Raji (cell line): ENCODE results near the gene CACNG4.

Experiments used
- POLR2A ChIP-seq: IDR thresholded peaks from 2 replicates; pipeline ENCODE4 v1.6.1; 2011; ENCODE audit warnings: low read depth, low read length, control low read depth; ENCODE audit not compliant: insufficient read depth

Gene CACNG4

GRCh38 chr17:67027031-67027628 is 62.6 kb downstream of the CACNG4 start:
- TF ChIP-seq POLR2A: no peak

- TF ChIP-seq POLR2A: no peak
Measured at GRCh38 chr17:67030641-67031040, 66.1 kb downstream of the CACNG4 start.

- no peak for TF ChIP-seq POLR2A
Measured at GRCh38 chr17:67032382-67032781, 67.9 kb downstream of the CACNG4 start.

- TF ChIP-seq POLR2A: no peak
Measured at GRCh38 chr17:67032985-67033384, 68.5 kb downstream of the CACNG4 start.

- TF ChIP-seq POLR2A: no peak
Measured at GRCh38 chr17:67033613-67034012, 69.1 kb downstream of the CACNG4 start.

DNA sequence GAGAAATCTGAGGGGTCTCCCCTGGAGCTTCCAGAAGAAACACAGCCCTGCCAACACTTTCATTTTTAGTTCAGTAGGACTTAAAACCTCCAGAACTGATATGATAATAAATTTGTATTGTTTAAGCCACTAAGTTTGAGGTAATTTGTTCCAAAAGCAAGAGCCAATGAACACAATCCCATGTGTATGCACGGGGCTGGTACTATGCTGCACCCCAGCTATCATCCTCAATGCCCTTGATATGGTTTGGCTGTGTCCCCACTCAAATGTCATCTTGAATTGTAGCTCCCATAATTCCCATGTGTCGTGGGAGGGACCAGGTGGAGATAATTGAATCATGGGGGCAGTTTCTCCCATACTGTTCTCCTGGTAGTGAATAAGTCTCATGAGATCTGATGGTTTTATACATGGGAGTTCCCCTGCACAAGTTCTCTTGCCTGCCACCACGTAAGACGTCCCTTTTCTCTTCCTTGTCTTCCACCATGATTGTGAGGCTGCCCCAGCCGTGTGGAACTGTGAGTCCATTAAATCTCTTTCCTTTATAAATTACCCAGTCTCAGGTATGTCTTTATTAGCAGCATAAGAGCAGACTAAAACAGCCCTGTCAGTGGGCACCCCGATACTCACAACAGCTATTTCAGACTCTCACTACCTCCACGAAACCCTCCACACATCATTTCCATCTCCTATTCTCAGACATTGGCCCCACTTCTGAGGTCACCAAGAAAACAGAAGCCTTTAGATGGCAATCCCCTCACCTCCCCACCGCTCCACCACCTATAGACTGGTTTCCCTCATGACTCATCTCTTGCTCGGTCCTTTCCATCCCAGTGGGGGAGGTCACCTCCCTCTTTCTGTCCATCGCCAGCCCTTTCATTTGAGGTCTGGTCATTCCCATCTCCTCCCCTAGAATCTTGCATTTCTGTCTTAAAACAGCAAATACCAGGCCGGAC is 70.9 kb downstream of the CACNG4 start:
- no peak for TF ChIP-seq POLR2A

GRCh38 chr17:67038861-67039365 is 74.4 kb downstream of the CACNG4 start:
- TF ChIP-seq POLR2A: no peak

- no peak for TF ChIP-seq POLR2A
Measured at GRCh38 chr17:67040652-67041051, 76.1 kb downstream of the CACNG4 start.

DNA sequence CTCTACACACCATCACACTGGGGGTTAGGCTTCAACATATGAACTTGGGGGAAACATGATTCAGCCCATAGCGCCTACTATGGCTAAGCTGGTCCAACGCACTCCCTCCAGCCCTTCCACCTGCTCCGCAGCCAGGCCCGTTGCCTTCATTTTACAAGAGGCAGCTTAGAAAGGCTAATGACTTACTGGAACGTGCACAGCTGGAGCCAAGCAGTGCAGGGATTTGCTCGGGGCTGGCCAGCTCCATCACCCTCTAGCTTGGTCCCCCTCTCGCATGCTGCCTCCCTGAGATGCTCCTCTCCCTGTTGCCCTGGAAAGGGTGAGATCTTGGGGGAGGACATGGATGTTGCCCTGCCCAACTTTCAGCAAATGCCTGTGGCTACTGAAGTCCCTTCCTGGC is 77.0 kb downstream of the CACNG4 start:
- TF ChIP-seq POLR2A: no peak

- no peak for TF ChIP-seq POLR2A
Measured at GRCh38 chr17:67041941-67042899, 77.7 kb downstream of the CACNG4 start.

- TF ChIP-seq POLR2A: no peak
Measured at GRCh38 chr17:67043283-67043682, 78.8 kb downstream of the CACNG4 start.

- no peak for TF ChIP-seq POLR2A
Measured at GRCh38 chr17:67044016-67044772, 79.7 kb downstream of the CACNG4 start, which contains the start of gene CACNG1. CACNG1 (plus strand) TSS chr17:67044554; CDS start chr17:67044661, 107 bp downstream.

DNA sequence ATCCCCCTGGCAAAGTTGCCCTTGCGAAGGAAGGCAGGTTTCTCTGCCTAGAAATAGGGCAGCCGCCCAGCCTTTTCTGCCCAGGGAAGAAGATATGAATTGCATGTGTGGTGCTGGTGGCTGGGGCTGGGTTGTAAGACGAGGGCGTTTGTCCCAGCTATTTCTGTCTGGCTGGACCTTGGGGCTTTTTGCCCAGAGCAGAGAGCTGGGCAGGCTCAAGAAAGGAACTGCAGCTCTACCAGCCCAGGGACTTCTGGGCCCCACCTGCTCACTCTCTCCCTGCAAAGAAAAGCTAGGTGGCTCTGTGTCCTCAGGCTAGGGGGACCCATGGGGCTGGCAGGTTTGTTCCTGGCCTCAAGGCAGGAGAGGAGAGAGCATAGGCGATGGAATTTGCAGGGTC is 80.4 kb downstream of the CACNG4 start:
- no peak for TF ChIP-seq POLR2A

GRCh38 chr17:67046398-67046797 is 81.9 kb downstream of the CACNG4 start:
- no peak for TF ChIP-seq POLR2A

GRCh38 chr17:67047382-67047781 is 82.9 kb downstream of the CACNG4 start:
- no peak for TF ChIP-seq POLR2A
